Activated CD8-positive, alpha-beta T cell treated with anti-CD3 and anti-CD28 coated beads for 36 hours (primary cell): Measurements from ENCODE around the gene SPOCK2. TPM values are rescaled to one million over a fixed set of nuclear protein-coding genes. Genes with fewer than 3 reads are reported as not detected.

ENCODE experiments used
- ATAC-seq: fragments of 200-7000 bp; cut with Tn5 transposase; one replicate; pipeline ENCODE4 v1.10.0; 2021; ENCODE audit warnings: mild to moderate bottlenecking, moderate library complexity
- CTCF ChIA-PET: fragments of 350-600 bp; sonication (Branson Sonifier 250); formaldehyde crosslinking; loops from one replicate; lab custom pipeline; 2021; ENCODE audit warnings: antibody characterized with exemption; lab: Charles Lee
- POLR2A ChIA-PET: fragments of 350-600 bp; sonication (Branson Sonifier 250); formaldehyde crosslinking; loops from one replicate; lab custom pipeline; 2021; ENCODE audit warnings: antibody characterized with exemption; lab: Charles Lee
- DNase-seq: peaks from one replicate; pipeline ENCODE4 v3.0.0-alpha.2; 2020
- H3K27ac Mint-ChIP-seq: one replicate; pipeline ENCODE4 v1.8.0; 2021; ENCODE audit warnings: mild to moderate bottlenecking, mixed read lengths
- H3K27me3 Mint-ChIP-seq: one replicate; pipeline ENCODE4 v1.8.0; 2021; ENCODE audit warnings: mixed read lengths
- H3K36me3 Mint-ChIP-seq: one replicate; pipeline ENCODE4 v1.8.0; 2021; ENCODE audit warnings: low read depth, mixed read lengths
- H3K4me1 Mint-ChIP-seq: one replicate; pipeline ENCODE4 v1.8.0; 2021; ENCODE audit warnings: low read depth, mixed read lengths
- H3K4me3 Mint-ChIP-seq: one replicate; pipeline ENCODE4 v1.8.0; 2021; ENCODE audit warnings: mild to moderate bottlenecking, moderate library complexity, mixed read lengths
- H3K9me3 Mint-ChIP-seq: one replicate; pipeline ENCODE4 v1.8.0; 2021; ENCODE audit warnings: mixed read lengths
- intact Hi-C: fragments of 100-400 bp; cut with micrococcal nuclease; formaldehyde crosslinking; loops from one replicate; pipeline ENCODE4 v1.10.0; 2022
- total RNA-seq, 2 experiments: library from RNA; stranded (reverse); gene quantifications; one replicate each; pipeline ENCODE4 v1.2.3, GENCODE V29; 2021
- TF ChIP-seq, protein P1 (sequence below): fragments of 200-600 bp; IDR thresholded peaks from one replicate; pipeline ENCODE4 v1.8.0; 2022; ENCODE audit warnings: antibody characterized with exemption, mild to moderate bottlenecking

The SPOCK2 gene
- total RNA-seq, 2 experiments from 2014 or later = 134 to 135 TPM

DNA sequence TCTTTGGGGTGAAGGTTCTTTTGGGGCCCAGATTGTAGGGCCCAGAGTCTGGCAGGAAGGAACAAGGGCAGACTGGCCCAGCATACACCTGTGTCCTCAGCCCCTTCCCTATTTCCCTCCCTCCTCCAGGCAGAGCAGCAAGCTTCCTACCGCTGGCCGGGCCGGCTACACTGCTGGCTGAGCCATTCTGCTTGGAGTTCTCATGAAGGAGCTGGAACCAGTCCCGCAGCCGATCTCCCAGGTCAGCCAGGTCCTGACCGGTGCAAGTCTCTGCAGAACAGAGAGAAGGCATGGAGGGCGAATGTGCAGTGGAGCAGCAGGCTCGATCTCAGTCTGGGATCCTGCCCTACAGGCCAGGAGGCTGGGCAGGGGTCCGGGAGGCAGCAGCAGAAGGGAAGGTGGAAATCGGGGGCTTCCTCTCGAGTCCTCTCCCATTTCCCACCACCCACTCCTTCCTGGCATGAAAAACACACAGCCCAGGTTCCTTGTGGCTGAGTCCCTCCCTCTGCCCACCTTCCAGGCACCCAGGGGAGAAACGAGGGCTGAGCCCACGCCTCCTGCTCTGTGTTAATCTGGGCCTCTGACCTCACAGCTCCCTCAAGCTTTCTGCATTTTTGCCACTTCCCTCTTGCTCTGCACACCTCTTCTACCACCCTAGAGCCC, 20.8 kb downstream of the SPOCK2 start:
- ChIA-PET POLR2A (interaction anchor here (0.9 to 2.9 kb wide), 5 partner anchors 9 to 155 kb away, joined by 3 to 13 read pairs (median 4); no protein-coding TSS in a partner anchor), CTCF (interaction anchor here (1.4 to 1.9 kb wide), 2 partner anchors 19 to 110 kb away, joined by 5 to 9 read pairs; no protein-coding TSS in a partner anchor)
- Mint-ChIP-seq H3K4me1 (peaks cover 34% of the 10 kb centered on the region), H3K4me3 (no peak overlapping the region), H3K36me3 (peaks cover 59% of the 10 kb centered on the region), H3K27me3 (no peaks in the 10 kb centered on the region), H3K27ac (peak overlapping the region; percentile 36), H3K9me3 (peaks cover 1% of the 10 kb centered on the region)
- ATAC-seq (no peak), DNase-seq (no peak)
- intact Hi-C loops = no loop called here
- TF ChIP-seq, protein P1, sequence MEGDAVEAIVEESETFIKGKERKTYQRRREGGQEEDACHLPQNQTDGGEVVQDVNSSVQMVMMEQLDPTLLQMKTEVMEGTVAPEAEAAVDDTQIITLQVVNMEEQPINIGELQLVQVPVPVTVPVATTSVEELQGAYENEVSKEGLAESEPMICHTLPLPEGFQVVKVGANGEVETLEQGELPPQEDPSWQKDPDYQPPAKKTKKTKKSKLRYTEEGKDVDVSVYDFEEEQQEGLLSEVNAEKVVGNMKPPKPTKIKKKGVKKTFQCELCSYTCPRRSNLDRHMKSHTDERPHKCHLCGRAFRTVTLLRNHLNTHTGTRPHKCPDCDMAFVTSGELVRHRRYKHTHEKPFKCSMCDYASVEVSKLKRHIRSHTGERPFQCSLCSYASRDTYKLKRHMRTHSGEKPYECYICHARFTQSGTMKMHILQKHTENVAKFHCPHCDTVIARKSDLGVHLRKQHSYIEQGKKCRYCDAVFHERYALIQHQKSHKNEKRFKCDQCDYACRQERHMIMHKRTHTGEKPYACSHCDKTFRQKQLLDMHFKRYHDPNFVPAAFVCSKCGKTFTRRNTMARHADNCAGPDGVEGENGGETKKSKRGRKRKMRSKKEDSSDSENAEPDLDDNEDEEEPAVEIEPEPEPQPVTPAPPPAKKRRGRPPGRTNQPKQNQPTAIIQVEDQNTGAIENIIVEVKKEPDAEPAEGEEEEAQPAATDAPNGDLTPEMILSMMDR = no peak

DNA sequence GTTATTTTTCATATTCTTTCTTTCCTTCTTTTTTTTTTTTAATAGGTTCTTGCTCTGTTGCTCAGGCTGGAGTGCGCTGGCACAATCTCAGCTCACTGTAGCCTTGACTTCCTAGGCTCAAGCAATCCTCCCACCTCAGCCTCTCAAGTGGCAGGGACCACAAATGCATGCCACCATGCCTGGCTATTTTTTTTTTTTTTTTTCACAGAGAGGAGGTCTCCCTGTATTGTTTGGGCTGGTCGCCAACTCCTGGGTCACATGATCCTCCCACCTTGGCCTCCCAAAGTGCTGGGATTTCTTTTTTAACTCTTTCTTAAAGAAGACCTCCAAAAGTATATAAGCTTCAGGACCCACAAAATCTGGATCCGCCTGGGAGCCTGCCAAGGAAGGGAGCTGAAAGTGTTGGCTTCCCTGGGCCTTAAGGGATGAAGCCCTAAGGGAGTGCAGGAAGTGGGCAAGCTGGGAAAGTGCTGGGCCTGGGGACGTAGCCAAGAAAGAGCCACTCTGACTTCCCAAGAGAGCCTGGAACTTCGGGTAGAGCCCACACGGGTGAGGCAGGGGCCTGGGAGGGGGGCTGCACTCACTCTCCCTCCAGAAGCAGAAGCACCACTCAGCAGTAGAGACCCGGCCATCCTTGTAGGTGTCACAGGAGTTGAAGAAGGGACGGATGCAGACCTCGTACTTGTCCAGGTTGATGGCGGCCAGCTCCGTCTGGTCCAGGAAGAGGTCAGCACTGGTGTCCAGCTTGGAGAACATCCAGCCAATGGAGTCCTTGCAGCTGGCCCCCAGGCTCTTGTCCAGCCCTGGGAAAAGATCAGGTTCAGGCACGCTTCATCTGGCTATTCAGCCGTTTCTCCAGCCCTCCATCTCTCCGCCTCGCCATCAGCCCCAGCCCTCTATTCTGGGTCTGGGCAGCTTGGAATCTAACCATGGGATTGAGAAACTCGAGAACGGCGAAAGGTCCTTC, 21.8 kb downstream of the SPOCK2 start:
- POLR2A ChIA-PET = interaction anchor here (1.0 to 2.1 kb wide), 4 partner anchors 9 to 114 kb away, joined by 4 to 6 read pairs (median 4); no protein-coding TSS in a partner anchor
- H3K36me3 Mint-ChIP-seq = peaks cover 54% of the 10 kb centered on the region
- H3K27me3 Mint-ChIP-seq = no peaks in the 10 kb centered on the region
- ATAC-seq = no peak
- H3K4me1 Mint-ChIP-seq = peaks cover 27% of the 10 kb centered on the region
- CTCF ChIA-PET = interaction anchor here (1.4 kb wide), 2 partner anchors 18 to 109 kb away, joined by 3 to 5 read pairs; no protein-coding TSS in a partner anchor
- intact Hi-C loops = no loop called here
- H3K4me3 Mint-ChIP-seq = no peak overlapping the region
- no peak for DNase-seq
- peaks cover under 1% of the 10 kb centered on the region for H3K9me3 Mint-ChIP-seq
- H3K27ac Mint-ChIP-seq = peak overlapping the region; percentile 57
- TF ChIP-seq, protein P1 = no peak

DNA sequence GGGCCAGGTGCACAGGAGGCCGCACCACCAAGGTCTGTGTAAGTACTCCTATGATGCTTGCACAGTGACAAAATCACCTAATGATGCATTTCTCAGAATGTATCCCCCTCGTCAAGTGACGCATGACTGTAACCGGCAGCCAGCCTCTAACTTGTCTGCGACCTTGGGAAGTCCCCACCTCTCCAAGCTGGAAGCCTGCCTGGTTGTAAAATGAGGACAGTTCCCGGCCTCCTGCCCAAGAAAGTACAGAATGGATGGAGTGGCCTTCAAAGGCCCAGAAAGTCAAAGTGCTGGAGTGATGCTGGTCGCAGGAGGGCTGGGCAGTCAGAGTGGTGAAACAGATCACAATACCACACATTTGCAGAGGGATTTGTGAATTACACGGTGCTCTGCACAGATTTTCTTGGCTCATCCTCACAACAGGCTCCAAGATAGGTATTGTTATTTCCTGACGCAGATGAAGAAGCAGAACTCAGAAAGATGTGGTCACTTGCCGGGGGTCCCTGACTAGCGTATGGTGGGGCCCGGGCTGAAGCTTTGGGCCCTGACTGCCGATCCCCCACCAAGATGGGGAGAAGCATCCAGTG, 22.8 kb downstream of the SPOCK2 start:
- H3K27ac Mint-ChIP-seq = no peak overlapping the region
- CTCF ChIA-PET = interaction anchor here (0.7 to 1.4 kb wide), 2 partner anchors 11 to 17 kb away, joined by 3 read pairs; no protein-coding TSS in a partner anchor
- no peaks in the 10 kb centered on the region for H3K27me3 Mint-ChIP-seq
- TF ChIP-seq, protein P1 = no peak
- intact Hi-C loops = no loop called here
- peaks cover 45% of the 10 kb centered on the region for H3K36me3 Mint-ChIP-seq
- ATAC-seq (no peak), DNase-seq (no peak)
- no peak overlapping the region for H3K4me3 Mint-ChIP-seq
- no peaks in the 10 kb centered on the region for H3K9me3 Mint-ChIP-seq
- POLR2A ChIA-PET = interaction anchor here (0.6 to 1.0 kb wide), 2 partner anchors 9 to 113 kb away, joined by 4 read pairs; no protein-coding TSS in a partner anchor
- peaks cover 17% of the 10 kb centered on the region for H3K4me1 Mint-ChIP-seq

DNA sequence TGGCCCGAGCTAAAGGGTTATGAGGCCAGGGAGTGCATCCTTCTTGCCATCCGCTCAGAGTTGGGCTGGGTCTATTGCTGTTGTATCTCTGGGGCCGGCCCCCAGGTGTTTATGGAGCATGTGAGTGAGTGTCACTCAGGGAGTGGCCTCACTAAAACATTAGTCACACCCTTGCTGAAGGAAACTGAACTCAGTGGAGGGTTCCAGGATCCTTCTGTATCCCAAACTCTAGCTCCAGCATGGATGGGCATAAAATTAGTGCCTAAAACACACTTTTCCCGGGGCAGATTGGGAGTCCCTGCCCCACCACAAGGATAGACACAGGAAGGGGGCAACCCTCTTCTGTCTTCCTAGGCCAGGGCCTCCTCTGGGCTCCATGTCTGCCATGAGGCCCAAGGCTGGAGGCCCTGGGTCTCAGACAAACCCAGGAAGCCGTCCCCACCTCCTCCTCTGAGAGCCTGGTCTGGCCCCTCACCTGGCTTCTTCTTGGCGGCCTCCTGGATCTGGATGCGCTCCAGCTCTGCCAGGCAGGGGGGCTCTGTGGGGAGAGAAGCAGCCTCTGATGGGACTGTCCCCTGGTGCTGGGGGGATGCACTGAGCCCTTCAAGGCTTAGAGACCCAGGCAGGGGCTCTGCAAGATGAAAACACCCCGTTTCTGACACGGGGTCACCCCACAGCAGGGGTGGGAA, 24.5 kb downstream of the SPOCK2 start:
- ATAC-seq = peak; percentile 19
- TF ChIP-seq, protein P1 = no peak
- ChIA-PET POLR2A (interaction anchor here (0.8 kb wide), 1 partner anchor 197 kb away, joined by 3 read pairs; no protein-coding TSS in a partner anchor), CTCF (interaction anchor here (7.4 kb wide), 1 partner anchor 14 kb away, joined by 72 read pairs; no protein-coding TSS in a partner anchor)
- DNase-seq = no peak
- Mint-ChIP-seq H3K36me3 (peaks cover 33% of the 10 kb centered on the region), H3K4me1 (peaks cover 20% of the 10 kb centered on the region), H3K27ac (peak overlapping the region; percentile 25), H3K9me3 (no peaks in the 10 kb centered on the region), H3K27me3 (no peaks in the 10 kb centered on the region), H3K4me3 (no peak overlapping the region)
- intact Hi-C loops = no loop called here
